GM12801 (cell line): ENCODE results near the gene FAM181A.

Experiments used
- TF ChIP-seq, protein P1 (sequence below): IDR thresholded peaks from one replicate; pipeline ENCODE4 v1.5.1; 2011; ENCODE audit warnings: control low read depth; ENCODE audit not compliant: insufficient read length; ENCODE audit errors: extremely low read depth

FAM181A gene

DNA sequence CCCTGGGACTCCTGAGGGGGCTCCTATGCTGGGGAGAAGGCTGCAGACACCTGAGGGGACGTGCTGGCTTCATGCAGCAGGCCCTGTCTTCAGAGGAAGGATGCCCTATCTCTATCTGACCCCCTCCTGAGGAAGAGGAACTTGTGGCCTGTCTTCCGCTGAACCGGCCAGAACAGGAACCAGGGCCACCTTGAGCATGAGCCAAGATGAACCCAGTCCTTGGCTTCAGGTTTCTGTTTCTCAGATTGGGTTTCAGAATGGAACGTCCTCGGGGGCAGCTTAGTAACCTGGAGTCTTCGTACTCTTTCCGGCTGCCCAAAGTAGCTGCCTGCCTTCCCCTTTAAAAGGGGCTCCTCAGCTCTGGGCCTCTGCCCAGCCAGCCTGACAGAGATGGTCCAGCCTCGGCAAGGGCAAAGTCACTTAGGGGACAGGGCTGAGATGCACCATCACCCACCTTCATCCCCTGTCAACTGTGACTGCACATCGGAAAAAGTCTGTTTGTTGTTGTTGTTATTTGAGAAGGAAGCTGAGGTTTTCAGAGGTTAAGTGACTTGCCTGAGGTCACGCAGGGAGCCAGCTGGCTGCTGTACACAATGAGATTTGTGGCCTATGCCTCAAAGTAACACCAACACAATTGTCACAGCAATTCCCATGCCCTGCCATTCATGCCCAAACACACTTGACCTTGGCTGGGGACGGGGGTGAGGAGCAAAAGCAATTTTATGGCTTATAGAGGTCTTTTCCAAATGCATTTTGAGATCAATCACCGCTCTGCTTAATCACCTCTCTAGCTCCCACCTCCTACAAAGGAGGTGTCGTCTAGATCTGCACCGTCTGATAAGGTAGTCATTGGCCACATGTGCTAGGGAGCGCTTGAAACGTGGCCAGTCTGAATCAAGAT, 35.8 kb downstream of the FAM181A start:
- TF ChIP-seq, protein P1, sequence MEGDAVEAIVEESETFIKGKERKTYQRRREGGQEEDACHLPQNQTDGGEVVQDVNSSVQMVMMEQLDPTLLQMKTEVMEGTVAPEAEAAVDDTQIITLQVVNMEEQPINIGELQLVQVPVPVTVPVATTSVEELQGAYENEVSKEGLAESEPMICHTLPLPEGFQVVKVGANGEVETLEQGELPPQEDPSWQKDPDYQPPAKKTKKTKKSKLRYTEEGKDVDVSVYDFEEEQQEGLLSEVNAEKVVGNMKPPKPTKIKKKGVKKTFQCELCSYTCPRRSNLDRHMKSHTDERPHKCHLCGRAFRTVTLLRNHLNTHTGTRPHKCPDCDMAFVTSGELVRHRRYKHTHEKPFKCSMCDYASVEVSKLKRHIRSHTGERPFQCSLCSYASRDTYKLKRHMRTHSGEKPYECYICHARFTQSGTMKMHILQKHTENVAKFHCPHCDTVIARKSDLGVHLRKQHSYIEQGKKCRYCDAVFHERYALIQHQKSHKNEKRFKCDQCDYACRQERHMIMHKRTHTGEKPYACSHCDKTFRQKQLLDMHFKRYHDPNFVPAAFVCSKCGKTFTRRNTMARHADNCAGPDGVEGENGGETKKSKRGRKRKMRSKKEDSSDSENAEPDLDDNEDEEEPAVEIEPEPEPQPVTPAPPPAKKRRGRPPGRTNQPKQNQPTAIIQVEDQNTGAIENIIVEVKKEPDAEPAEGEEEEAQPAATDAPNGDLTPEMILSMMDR = no peak

DNA sequence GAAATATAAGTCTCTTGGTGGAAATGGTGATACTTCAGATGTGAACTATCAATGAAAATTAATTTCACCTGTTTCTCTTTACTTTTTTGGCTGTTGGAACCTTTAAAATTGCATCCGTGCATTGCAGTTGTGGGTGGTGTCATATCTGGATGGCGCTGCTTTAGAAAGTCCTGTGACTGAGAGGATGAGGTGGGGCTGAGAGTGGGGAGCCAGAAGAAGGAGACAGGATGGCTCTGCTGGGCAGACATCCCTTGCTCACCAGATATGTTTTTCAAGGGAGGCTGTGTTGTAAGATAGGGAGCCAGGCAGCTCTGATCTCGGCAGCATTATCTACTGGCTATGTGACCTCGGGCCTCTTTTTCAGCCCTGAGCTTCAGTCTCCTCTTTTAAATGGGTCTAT, 36.5 kb downstream of the FAM181A start:
- TF ChIP-seq, protein P1 = no peak

DNA sequence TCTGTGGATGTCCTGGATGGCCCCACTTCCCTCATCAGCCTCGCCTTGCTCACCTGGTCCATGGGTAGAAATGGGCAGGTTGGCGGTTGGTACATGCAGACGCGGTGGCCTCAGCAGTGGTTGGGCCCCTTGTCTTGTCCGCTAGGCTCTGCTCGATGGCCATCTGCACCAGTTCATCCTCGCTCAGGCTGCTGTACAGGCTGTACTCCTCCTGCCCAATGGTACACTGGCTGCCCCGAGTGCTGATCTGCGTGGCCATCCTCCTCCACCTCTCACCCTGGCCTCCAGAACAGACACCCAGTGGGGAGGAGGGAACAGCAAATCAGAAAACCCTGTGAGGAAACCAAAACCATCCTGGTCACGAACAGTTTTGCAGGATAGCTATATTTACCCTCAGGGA, 37.1 kb downstream of the FAM181A start:
- TF ChIP-seq, protein P1 = no peak

DNA sequence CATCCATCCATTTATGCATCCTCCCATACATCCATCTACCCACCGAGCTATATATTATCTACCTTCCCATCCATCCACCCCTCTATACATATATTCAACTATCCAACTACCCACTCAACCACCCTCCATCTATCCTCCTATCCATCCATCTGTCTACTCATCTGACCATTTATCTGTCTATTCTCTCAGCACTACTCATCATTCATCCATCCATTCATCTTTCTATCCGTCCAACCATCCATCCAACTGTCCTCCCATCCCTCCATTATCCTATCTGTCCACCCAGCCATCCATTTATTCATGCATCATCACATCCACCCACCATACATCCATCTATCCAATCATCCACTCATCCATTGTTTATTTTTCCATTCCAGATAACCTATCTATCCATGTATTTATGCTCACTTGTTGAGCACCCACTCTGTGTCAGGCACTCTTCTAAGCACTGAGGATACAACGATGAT, 37.7 kb downstream of the FAM181A start:
- TF ChIP-seq, protein P1 = no peak

DNA sequence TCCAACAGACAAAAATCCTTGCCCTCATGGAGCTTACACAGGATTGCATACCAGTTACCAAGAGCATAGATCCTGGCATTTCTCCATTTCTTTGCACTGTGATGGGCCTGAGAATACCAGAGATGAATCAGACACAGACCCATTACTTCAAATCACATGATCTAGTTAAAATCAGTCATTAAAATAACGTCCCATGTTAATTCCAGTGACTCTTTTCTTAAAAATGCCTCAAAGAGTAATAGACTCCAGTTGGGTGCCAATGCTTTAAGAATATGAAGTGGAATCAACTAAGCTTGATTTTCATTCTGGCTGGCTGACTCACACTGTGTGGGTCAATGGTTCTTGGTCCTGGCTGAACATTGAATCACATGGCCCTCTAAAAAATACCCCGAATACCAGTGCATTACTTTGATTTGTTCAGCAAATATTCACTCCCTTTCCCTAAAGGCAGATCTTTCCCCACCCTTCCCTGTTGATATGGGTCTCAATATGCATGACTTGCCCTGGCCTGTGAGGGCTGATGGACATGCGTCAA, 38.2 kb downstream of the FAM181A start:
- TF ChIP-seq, protein P1 = no peak

DNA sequence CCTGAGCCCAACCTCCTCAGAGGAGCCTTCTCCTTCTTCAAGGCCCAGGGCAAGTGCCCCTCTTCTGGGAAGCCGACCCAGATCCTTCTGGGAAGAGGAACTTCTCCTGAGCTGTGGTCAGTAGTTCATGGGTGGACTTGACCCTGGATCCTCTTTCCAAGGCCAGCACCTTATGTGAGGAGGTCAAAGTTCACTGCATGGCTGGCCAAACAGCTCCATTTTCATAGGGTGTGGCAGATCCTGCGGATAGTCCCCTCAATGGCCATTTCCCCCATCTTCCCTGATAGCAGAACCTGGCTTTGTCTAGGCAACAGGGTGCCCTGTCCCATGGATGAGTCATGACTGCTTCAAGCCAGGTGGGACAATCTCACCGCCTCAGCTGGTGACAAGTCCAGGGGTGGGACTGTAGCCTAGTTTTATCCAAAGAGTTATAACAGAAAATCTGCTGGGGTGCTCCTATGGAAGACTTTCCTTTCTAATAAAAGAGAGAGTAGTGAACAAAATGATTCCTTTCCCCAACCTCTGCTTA, 38.9 kb downstream of the FAM181A start:
- TF ChIP-seq, protein P1 = no peak

DNA sequence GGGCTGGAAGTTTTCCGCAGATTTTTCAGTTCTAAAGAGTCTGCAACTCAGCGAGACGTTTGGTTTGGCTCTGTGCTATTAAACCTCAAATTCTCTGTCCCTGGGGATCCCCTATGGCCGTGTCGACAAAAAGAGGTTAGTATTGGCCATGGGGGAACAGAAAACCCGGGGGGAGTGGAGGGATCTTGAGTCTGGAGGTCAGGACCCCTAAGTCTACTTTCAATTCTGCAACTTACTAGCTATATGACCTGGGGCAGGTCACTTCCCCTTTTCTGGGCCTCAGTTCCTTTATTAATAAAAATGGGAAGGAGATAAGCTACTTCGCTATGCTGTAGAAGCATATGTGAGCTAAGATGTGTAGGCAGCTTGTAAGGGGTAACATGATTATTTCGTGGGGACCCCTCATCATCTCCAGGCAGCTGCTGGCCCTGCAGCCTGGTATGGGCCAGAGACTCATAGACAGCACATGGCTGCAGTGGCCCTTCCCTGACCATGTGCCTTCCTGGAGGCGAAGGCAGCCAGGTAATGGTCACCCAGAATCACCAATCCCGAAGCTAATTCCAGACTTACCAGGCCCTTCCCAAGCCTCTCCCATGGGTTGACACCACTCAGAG, 40.6 kb downstream of the FAM181A start:
- TF ChIP-seq, protein P1 = no peak
